ENCODE measurements around the gene WNT3.
A peak's percentile ranks its signal among the peaks of the same experiment; 100 is the strongest.

Gene WNT3

DNA sequence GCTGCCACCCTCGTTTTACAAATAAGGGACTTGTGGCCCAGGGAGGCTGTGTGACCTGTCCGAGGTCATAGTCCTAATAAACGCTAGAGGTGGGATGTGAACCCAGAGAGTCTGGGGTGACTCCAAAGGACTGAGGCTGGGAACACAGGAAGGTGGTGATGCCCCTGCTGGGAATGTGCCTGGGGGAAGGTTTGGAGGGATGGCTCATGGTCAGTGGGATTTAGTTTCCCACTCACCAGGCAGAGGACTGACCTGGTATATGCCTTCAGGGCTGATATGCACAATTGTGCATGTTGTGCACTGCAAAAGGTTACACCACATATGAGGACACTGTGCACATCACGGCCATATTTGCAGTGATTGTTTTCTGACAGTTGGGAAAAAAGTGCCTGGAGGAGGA is 19.0 kb upstream of the WNT3 start:
- FAIRE-seq, result no peak
- DNase-seq (ENCODE audit: insufficient read length, low spot score), result no peak

DNA sequence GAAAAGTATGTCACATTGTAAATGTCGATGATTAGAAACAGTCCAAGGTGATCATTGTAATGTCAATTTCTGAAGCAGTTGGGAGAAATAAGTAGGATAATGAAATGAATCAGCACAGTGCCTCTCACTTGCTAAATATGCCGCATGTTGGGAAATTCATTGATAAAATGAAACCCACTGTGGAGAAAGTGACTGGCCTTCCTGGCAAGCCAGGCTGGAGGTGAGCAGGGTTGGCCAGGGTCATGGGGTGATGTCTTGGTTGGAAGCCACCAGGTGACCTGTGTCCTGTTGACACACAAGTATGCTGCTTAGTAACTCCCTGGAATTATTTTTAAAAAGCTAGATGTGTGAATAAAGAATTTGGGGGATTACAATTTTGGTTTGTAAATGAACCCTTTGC is 18.0 kb upstream of the WNT3 start:
- FAIRE-seq (no peak), DNase-seq (ENCODE audit: insufficient read length, low spot score) (no peak)

DNA sequence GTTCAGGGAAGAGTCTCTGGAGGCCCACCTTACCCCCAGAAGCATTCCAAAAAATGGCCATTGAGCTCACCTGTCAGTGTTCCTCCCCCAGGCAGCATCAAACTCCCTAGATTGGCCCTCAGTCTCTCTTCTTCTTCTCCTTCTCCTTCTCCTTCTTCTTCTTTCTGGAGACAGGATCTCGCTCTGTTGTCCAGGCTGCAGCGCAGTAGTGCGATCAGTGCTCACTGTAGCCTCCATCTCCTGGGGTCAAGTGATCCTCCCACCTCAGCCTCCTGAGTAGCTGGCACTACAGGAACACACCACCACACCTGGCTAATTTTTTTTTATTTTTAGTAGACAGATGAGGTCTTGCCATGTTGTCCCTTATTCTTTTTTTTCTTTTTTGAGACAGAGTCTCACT is 16.4 kb upstream of the WNT3 start:
- FAIRE-seq, result no peak
- no peak for DNase-seq (ENCODE audit: insufficient read length, low spot score)

GRCh38 chr17:46833840-46834208 is 15.3 kb upstream of the WNT3 start:
- DNase-seq (ENCODE audit: insufficient read length, low spot score), result no peak
- FAIRE-seq, result no peak

GRCh38 chr17:46832945-46833839 is 14.7 kb upstream of the WNT3 start:
- no peak for FAIRE-seq

DNA sequence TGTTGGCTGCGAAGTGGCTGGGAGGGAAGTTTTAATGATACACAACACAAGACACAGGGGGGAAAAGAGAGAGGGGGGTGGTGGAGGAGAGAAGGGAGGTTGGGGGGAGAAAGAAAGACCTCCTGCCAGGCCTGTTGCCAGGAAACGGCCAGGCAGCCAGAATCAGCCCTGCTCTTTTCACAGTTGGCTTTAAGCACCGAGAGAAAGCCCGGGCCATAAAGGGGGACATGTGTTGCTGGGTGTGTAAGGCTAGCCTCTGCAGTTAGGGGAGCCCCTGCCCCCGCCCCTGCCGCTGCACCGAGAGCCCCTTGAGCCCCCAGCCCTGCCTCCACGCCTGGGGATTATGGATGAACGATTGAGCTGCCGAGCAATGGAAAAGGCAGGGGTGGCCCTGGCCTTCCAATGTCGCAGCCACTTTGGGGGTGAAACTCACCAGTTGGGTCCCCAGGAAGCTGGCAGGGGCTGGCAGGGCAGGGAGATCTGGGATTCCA is 13.9 kb upstream of the WNT3 start:
- DNase-seq (ENCODE audit: insufficient read length, low spot score), result no peak
- no peak for FAIRE-seq

More at GRCh38 chr17:46832945-46833839, 14.7 kb upstream of the WNT3 start:
- no peak for DNase-seq (ENCODE audit: insufficient read length, low spot score)

GRCh38 chr17:46831573-46832330 is 13.3 kb upstream of the WNT3 start:
- DNase-seq (ENCODE audit: insufficient read length, low spot score) (no peak), FAIRE-seq (no peak)

DNA sequence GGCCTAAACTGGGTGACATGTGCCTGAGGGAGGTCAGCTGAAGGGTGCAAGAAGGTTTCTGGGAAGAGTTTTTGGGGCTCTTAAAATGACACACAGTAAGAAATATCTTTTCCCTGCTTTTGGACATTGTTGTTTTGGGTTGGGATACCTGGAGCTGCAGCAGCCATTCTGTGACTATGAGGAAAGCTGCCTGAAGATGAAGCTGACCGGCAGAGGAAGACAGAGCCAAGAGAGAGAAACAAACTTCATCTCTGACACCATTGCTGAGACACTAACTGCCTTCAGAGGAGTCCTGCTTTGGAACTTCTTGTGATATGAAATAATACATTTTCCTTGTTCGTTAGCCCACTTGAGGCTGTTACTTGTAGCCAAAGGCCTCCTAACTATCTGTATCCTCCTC is 8.8 kb upstream of the WNT3 start:
- DNase-seq (ENCODE audit: insufficient read length, low spot score), result no peak
- no peak for FAIRE-seq

DNA sequence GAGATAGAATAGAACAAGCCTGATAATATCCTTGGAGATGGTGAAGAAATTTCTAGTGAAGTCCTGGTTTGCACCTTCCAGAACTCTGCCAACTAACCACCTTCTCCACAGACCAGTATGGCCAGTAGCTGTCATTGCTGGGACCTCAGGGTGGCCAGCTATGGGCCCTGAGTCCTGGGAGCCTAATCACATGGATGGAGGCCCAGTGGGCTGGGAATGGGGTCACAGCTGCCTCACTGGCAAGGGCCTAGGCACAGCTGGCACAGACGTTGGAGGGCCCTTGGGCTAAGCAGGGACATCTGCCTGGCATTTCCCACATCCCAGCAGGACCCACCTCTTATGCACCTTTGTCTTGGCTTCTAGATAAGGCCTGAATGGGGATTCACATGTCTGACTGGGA is 7.6 kb upstream of the WNT3 start:
- FAIRE-seq, result no peak
- DNase-seq (ENCODE audit: insufficient read length, low spot score), result no peak

DNA sequence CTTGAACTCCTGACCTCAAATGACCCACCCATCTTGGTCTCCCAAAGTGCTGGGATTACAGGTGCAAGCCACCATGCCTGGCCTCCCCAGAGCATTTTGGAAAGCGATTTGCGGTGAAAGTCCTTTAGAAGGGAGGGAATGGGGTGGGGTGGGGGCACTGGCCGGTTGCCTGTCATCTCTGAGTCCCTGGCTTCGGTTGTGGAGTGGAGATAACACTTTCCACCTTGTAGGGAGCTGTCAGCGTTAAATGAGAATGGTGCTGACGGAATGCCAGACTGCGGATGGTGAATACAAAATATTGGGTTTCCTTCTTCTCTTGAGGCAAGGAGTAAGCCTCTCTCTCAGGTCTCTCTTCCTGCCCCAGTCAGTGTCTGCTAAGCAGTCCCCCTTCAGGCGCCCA is 5.2 kb upstream of the WNT3 start:
- FAIRE-seq (no peak), DNase-seq (ENCODE audit: insufficient read length, low spot score) (no peak)

- no peak for DNase-seq (ENCODE audit: insufficient read length, low spot score)
- no peak for FAIRE-seq
Measured at GRCh38 chr17:46822388-46822921, 4.0 kb upstream of the WNT3 start.

- no peak for DNase-seq (ENCODE audit: insufficient read length, low spot score)
Measured at GRCh38 chr17:46821482-46822387, 3.2 kb upstream of the WNT3 start.

GRCh38 chr17:46820592-46821450 is 2.3 kb upstream of the WNT3 start:
- no peak for FAIRE-seq
- no peak for DNase-seq (ENCODE audit: insufficient read length, low spot score)

More at GRCh38 chr17:46821482-46822387, 3.2 kb upstream of the WNT3 start:
- no peak for FAIRE-seq

- no peak for FAIRE-seq
- no peak for DNase-seq (ENCODE audit: insufficient read length, low spot score)
Measured at GRCh38 chr17:46819906-46820351, 1.4 kb upstream of the WNT3 start.

DNA sequence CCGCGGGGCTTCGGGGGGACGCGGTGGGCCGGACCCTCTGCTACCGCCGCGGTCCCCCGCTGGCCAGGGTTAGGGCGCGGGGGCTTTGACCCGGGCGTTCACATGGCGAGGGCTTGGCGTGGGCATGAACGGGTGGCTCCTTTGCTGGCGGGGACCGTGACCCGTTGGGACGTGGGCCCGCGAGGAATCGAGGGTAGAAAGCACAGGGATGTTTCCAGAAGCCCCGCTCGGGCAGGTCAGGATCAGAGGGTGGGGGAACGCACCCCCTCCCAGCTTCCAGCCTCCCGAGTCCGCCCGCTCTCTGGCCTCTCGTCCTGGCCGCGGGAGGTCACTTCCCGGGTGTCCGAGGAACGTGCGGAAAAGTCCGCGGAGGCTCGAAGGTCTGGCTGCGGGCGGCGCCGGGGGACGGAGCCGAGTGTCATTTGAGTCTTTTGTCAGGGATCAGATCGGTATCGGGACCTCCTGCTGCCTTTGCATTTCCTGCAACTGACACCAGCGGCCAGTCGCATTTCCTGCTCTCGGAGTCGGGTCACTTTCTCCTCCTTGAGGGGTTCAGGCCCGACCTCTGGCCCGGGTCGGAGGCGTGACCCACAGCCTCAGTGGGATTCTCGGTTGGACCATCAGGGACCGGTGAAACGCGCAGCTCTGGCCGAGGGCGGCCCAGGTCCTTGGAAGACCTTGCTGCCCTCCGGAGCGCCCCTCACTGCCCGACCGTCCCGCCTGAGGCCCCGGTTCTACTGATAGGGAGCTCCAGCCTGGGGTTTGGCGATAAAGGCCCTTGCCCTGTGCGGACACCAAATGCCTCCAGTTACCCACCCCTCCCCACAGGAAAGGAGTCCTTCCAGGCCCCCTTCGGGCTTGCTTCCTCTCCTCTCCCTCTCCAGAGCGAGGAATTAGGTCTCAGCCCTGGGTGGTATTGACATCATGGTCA is 702 bp upstream of the WNT3 start:
- DNase-seq (ENCODE audit: insufficient read length, low spot score), result peak; percentile 37
- no peak for FAIRE-seq

DNA sequence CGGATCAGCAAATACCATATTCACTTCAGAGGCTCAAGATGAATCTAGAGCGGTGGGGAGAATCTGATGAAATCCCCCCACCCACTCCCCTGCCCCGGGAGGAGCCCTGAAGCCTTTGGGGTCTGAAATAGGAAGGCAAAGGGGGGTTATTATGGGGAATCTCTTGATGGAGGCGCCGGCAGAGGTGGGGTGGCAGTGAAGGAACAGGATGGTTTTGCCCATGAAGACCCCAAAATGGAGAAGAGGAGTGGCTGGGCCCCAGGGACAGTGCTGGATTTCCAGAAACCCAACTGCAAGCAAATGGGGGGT is 637 bp downstream of the WNT3 start:
- FAIRE-seq (no peak), DNase-seq (ENCODE audit: insufficient read length, low spot score) (no peak)

DNA sequence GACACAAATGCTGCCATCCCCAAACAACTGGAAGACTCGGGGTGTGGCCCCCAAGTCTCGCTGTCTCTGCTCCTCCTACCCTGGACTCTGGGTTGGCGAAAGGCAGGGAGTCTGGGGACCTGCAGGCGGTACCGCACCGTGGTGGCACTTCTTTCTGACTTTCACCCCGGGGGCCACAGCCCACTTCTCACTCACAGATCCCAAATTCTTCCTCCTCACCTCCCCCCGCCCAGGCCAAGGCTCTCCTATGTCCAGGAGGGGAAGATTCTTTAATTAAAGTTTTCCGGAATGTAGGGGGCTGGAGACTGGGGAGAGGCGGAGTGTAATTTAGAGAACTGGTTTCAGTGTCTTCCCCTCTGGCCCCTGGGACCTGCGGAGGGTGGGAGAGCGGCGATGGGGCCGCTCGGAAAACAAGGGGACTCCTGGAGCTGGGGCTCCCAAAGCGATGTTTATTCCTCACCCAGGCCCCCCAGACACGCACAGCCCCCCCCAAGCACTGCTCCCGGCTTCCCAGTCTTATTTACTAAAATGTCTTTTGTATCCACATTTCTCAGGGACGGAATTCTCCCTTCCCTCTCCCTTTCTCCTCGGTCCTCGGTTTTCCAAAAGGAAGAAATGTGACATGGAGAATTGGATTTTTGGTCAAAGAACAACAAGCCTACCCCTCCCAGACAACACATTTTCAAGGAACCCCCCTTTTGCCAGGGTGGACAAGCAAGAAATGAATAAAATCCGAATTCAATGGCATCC is 1.2 kb downstream of the WNT3 start:
- FAIRE-seq (no peak), DNase-seq (ENCODE audit: insufficient read length, low spot score) (no peak)
